Right renal cortex interstitium (tissue), 3 donors: ENCODE measurements around the gene ACSM4. TPM values are rescaled to one million over a fixed set of nuclear protein-coding genes. Genes with fewer than 3 reads are reported as not detected.
"Not testable (repeated sequence)": the region's sequence is repeated elsewhere in the genome, so short reads cannot be mapped to it uniquely, and the experiment has no call there.

Experiments
- DNase-seq, 3 donors: peaks; one replicate each; pipeline ENCODE4 v3.0.0-alpha.2; 2013; ENCODE audit warnings: low read depth in 3 of 3, low spot score in 2 of 3
- polyA plus RNA-seq, 3 donors: library from polyadenylated mRNA; unstranded; fragments of 120-200 nt; gene quantifications; one replicate each; pipeline ENCODE4 v1.2.1, GENCODE V29; 2013; ENCODE audit not compliant: insufficient read length in 3 of 3

The ACSM4 gene, protein sequence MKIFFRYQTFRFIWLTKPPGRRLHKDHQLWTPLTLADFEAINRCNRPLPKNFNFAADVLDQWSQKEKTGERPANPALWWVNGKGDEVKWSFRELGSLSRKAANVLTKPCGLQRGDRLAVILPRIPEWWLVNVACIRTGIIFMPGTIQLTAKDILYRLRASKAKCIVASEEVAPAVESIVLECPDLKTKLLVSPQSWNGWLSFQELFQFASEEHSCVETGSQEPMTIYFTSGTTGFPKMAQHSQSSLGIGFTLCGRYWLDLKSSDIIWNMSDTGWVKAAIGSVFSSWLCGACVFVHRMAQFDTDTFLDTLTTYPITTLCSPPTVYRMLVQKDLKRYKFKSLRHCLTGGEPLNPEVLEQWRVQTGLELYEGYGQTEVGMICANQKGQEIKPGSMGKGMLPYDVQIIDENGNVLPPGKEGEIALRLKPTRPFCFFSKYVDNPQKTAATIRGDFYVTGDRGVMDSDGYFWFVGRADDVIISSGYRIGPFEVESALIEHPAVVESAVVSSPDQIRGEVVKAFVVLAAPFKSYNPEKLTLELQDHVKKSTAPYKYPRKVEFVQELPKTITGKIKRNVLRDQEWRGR
- polyA plus RNA-seq = not detected

- DNase-seq = no peak
Measured at GRCh38 chr12:7303772-7304171, at the start of gene ACSM4. Gene ACSM4, plus strand, starts transcription at chr12:7304072. Its CDS starts 260 bp downstream, at chr12:7304332.

DNA sequence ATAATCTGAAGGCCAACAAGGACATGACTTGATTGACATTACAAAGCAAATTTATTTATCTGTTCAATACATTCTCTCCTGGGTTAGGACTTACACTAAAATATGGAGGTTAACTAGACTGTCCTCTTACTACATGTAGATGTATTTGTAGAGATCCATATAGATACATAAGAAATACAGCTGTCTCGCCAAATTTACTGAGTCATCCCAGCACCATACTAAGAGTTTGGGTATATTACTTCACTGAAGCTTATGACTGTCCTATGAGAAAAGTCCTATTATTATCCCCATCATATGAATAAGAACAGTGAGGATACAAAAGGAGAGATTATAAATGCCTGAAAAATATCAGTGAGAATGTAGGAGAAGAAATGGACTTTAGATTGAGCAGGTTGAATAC is 44.8 kb upstream of the ACSM4 start:
- no peak for DNase-seq

DNA sequence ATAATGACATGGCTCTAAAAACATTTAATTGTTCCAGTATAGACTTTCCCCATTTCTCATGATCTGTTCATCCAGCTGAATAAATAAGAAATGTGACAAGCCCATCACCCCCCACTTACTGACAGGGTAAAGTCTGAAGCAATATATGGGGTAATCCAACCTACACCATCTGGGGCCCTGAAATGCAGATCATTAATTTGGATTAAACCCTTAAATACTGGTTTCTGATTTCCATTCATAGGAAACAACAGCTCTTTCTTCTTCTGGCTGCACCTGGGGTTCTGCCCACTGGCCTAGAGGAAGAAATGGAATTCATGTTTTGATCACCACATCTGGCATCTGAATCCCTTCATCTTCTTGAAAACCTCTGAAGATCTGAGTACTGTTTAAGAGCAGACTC is 39.3 kb upstream of the ACSM4 start:
- no peak for DNase-seq

DNA sequence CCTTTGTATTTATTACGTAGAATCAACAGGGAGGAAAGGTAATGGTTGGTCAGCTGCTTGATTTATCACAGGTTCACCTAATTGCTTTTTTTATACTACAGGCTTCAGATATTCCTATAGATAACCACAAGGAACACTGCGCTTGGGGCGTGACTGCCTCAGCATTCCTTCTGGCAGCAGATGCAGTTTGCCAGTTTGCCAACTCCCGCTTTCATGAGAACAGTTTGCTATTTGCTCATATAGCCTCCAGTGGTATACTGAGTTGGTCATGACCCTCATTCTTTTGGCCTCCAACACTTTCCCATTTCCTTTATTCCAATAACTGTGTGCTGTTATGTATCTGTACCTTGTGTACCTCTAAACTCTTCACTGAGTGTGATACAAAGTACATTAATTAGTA is 38.6 kb upstream of the ACSM4 start:
- no peak for DNase-seq

- no peak for DNase-seq
Measured at GRCh38 chr12:7269273-7269672, 34.6 kb upstream of the ACSM4 start.

DNA sequence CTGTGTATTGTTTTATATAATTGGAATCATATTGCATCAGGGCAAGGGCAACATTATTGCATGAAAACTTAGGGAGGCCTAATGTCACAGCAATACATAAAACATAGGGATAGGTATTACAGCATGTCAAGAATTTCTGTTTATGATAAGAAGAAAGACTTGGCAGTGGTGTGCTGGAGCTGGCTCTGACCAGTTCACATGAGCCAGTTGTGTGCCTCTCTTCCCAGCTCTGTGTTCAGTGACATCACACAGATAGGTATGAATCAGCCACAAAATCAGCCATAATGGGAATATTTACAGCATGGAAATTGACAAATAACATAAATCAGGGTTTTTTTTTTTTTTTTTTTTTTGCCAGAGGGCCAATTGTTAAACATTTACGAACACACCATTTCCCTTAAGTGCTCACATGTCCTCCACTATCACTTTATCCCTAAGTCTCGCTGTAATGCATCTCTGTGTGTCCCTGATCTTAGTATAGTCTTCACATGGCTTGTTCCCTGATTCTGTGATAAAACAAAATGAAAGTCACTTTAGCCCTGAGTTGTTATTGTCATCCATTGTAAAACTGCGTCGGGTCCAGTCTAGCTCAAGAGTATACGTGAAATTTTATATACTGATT is 31.9 kb upstream of the ACSM4 start:
- no peak for DNase-seq

DNA sequence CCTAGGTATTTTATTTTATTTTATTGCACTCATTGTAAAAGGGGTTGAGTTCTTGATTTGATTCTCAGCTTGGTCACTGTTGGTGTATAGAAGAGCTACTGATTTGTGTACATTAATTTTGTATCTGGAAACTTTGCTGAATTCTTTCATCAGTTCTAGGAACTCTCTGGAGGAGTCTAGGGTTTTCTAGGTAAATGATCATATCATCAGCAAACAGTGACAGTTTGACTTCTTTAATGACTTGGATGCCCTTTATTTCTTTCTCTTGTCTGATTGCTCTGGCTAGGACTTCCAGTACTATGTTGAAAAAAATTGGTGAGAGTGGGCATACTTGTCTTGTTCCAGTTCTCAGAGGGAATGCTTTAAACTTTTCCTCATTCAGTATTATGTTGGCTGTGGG is 28.4 kb upstream of the ACSM4 start:
- not testable (repeated sequence) for DNase-seq

- no peak for DNase-seq
Measured at GRCh38 chr12:7282844-7283243, 21.0 kb upstream of the ACSM4 start.

- no peak for DNase-seq
Measured at GRCh38 chr12:7289743-7290142, 14.1 kb upstream of the ACSM4 start.

- not testable (repeated sequence) for DNase-seq
Measured at GRCh38 chr12:7290588-7290987, 13.3 kb upstream of the ACSM4 start.

GRCh38 chr12:7292300-7292699 is 11.6 kb upstream of the ACSM4 start:
- no peak for DNase-seq

GRCh38 chr12:7293670-7294069 is 10.2 kb upstream of the ACSM4 start:
- no peak for DNase-seq

DNA sequence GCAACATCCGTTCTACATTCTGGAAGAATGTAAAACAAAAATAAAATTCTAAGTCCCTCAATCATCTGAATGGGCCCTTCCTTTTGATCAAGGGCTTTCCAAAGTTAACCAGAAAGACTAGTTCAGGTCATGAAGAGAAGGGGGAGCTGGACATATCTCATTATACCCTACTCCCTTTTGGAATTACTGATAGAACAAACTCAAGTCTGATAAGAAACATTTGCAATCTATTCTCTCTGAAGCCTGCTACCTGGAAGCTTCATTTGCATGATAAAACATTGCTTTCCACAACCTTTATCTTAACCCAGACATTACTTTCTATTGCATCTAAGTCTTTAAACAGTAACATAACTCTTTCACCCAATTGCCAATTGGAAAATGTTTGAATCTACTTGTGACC is 8.3 kb upstream of the ACSM4 start:
- no peak for DNase-seq

- DNase-seq = no peak
Measured at GRCh38 chr12:7297865-7298264, 6.0 kb upstream of the ACSM4 start.

DNA sequence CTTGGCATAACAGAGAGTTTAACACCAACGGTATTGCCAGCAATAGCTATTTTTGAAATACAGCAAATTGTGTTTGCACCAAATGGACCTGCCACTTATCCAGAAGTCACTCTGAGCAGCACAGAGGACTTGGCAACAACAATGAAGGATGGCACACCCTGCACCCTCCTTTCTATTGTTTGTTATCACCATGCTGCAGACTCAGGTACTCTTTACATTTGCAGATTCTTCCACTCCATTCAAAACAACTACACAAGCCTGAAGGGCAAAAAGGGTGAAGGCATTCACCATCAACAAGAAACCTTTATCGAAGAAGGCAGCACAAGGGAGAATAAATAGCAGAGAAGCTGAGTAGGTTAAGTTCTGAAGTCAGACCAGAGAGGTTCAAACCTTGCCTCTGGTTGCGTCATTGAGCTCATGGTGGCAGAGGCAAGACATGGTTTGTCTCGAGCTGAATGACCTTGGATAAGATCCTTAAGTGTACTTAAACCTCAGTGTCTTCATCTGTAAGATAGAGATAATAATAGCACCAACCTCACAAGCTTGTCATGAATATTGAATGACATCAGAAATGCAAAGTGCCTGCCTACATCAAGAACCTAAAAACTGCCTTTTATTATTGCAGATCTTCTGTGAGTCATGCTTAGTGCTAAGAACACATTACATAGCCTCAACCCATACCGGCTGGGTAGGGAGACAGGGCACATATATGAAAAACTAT is 1.4 kb upstream of the ACSM4 start:
- DNase-seq = no peak

DNA sequence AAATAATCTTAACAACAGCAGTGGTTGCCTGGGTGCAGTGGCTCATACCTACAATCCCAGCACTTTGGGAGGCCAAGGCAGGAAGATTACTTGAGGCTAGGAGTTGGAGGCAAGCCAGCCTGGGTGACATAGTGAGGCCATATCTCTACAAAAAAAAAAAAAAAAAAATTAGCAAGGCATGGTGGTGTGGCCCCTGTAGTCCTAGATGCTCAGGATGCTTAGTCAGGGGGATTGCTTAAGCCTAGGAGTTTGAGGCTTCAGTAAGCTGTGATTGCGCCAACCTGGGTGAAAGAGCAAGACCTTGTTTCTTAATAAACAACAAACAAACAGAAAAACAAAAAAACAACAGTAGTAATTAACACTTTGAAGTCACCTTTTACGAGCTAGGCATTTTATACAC is 642 bp upstream of the ACSM4 start:
- DNase-seq = no peak

- no peak for DNase-seq
Measured at GRCh38 chr12:7304456-7304855, 584 bp downstream of the ACSM4 start.

GRCh38 chr12:7310070-7310469 is 6.2 kb downstream of the ACSM4 start:
- no peak for DNase-seq

DNA sequence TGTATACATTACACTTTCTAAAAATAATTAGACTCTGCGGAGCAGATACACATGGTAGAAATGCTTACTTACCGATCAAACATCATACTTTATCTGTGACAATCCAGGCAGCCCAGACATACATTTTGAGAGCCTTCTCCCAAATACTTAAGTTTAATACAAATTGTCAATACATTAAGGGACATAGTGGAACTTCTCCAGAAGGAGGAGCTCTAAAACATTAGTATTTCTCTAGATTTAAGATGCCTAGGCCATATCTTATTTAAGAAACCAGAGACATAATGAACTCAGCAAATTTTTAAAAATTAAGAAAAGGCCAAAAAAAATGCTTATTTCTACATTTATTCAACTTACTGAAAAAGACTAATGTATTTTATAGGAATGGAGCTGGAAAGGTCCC is 16.1 kb downstream of the ACSM4 start:
- DNase-seq = no peak

DNA sequence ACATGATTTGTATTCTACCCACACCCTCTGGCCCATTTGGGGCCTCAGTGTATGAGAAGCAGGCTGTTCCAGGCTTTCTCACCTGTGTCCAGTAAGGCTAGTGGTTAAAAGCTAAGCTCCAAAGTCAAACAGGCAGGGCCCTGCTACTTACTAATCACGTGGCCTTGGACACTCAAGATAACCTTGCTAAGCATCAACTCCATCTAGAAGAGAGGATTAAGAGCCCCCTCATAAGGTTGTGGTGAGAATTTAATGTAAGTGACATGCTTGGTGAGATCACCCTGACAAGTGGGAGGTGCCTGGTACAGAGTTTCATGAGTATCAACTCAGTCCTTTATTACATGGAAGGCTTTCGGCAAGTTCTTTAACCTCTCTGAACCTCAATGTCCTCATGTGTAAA is 17.8 kb downstream of the ACSM4 start:
- no peak for DNase-seq

DNA sequence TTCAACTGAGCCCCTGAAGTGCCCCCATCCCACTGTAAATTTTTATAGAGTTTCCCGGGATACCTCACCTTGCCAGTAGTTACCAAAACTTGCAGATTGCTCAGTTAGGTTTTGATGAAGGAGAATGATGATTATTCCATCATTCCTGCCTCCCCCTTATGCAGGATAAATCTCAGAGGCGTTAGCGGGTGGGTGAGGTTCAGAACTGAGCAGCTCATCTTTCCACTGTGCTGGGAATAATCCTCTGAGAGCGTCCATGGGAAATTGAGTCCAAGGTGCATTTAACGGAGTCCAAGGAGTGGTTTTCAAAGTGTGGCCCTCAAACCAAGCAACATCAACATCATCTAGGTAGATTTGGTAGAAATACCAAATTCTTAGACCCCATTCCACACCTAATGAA is 18.7 kb downstream of the ACSM4 start:
- DNase-seq = no peak
